Activated gamma-delta T cell treated with anti-CD3 and anti-CD28 coated beads, Interleukin-2, amount 50 U/mL, for 16 hours (primary cell): ENCODE data around the gene OFD1.

ENCODE experiments used
- DNase-seq: peaks from one replicate; pipeline ENCODE4 v3.0.0-alpha.2; 2020; ENCODE audit warnings: low read depth

The OFD1 gene

GRCh38 chrX:13793897-13794296 is 59.3 kb downstream of the OFD1 start:
- DNase-seq, result no peak

GRCh38 chrX:13794417-13794816 is 59.9 kb downstream of the OFD1 start:
- DNase-seq, result no peak

DNA sequence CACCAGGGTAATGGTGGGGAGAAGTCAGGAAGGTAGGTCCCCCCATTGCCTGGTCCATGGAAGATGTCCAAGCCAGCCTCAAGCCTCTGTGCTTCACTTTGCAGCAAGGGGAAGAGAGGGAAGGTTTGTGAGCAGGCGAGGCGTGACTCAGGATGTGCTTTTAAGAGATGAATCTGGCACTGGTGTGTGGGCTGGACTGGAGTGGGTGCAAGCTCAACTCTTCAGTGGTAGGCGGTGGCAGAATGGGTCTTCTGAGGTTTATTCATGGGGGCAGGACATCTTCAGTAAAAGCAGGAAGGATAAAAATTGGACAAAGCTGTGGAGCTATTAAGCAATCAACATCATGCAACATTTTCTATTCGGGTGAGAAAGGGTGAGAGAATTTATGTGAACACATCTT is 63.0 kb downstream of the OFD1 start:
- DNase-seq, result no peak

DNA sequence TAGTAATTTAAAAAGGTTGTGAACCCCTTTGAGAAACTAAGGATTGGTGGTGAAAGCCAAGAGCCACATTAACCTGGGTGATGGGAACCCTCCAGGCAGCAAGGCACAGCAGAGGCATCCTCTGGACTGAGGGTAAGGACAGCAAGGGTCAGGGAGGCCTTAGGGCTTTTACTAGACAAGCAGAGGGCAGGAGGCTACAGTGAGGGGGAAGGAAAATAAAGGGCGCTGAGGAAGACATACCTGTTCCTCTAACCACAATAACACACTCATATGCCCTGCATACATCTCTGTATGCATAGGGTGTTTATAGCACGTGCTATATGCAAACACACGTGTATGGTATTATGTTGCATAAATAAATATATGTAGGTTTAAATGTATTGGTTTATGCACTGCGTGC is 63.6 kb downstream of the OFD1 start:
- no peak for DNase-seq

DNA sequence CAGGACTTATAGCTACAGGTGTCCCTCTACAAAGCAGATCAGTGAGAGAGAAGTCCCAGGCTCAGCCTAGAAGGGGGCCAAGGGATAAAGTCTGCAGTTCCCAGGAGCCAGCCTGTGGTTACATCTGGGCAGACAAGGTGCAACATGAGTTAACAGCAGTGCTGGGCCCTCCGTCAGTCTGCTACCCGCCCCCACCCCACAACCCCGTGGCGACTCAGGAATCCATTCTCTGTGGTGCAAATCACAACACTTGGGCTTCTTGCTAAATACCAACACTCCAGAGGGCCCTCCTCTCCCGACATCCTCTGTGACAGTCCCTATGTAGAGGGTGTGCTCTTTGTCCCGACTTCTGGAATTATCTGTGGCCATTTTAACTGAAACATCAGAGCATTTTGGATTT is 68.6 kb downstream of the OFD1 start:
- DNase-seq, result no peak

- no peak for DNase-seq
Measured at GRCh38 chrX:13805241-13805640, 70.7 kb downstream of the OFD1 start.

DNA sequence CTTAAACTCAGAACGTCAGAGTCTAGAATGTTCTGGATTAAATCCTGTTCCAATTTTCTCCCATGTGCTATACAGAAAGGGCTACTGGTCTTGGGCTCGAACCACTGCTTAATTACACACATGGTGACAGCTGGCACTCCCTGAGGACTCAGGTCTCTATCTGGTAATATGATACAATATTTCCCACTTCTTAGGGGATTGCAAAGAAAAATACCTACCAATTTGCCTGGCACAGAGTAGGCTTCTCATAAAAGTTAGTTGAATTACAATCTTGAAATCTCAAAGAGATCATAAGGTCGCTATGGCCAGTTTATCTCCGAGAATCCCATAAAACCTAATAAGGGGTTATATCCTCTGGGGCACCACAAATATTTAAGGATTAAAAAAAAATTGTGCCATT is 73.7 kb downstream of the OFD1 start:
- no peak for DNase-seq

- no peak for DNase-seq
Measured at GRCh38 chrX:13808865-13809264, 74.3 kb downstream of the OFD1 start.

GRCh38 chrX:13815664-13816063 is 81.1 kb downstream of the OFD1 start:
- no peak for DNase-seq

DNA sequence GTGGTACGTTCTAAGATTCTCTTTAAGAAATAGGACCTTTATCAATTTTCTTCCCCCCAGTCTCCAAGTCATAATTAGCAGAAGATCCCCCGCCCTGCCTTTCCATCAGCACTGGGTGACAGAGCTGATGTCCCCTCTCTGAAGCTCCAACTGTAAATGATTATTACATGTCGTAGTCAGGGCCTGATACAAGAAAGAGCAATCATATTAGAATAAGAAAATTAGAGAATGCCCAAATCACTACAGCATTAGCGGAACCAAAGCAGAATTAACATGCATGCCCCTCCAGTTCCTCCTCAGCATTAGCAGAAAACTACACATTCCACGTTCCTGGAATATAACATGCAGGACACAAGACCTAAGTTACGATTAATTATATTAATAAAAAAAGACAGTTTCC is 81.6 kb downstream of the OFD1 start:
- DNase-seq, result no peak

DNA sequence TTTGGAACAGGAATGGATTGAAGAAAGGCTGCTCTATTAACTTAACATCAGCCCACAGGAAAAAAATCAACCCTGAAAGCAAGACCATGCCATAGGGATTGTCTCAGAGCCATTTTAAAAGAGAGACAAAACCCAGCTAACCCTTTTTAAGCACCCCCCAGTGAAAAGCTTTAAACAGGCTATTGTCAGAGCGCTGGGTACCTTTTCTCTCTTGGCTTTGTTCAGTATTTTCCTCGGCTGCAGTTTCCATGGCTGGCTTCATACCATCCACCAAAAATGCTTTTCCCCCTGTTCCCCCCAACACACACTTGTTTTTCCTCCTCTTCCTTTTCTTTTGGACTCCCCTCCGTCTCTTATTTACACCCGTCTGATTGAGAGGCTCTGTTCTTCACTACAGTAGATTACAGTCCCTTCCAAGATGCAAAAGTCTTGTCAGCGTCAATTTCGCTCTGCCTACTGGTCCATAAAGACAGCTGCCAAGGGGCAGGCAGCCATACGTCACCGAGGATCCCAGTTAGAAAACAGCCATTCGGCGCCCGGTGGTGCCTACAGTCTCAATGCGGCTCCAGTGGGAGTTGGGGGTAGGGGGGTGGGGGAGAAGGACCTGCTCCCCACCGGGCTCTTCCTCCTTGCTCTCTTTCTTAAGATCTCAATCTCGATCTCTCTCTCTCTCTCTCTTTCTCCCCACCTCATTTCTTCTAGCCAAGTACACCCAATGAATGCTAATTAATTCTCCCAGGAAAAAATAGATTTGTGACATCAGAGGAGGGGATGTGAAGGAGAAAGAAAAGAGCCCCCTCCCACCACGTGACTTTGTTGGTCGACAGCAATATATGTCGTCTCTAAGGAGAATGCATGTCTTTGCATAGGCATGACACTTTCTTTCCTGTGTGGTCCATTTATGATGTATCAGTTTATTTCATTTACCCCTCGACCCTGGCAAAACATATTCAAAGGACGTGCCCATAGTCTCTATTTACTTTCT is 82.4 kb downstream of the OFD1 start, which contains the start of gene GPM6B:
Gene GPM6B, minus strand, starts transcription at position 451 of the 985 bp plus-strand sequence. Its CDS starts 189 bp downstream, at position 262.
- DNase-seq, result no peak
